GM12891 (cell line): Measurements from ENCODE around the gene PFKFB2.

ENCODE experiments used
- PAX5 ChIP-seq: IDR thresholded peaks from 2 replicates; pipeline ENCODE4 v1.6.1; 2011; ENCODE audit warnings: low read length, moderate library complexity, mild to moderate bottlenecking; ENCODE audit not compliant: insufficient read depth, severe bottlenecking
- POLR2A ChIP-seq: IDR thresholded peaks from 2 replicates; pipeline ENCODE4 v1.6.1; 2011; ENCODE audit warnings: low read depth, low read length, control low read depth
- POLR2AphosphoS5 ChIP-seq: IDR thresholded peaks from 2 replicates; pipeline ENCODE4 v1.6.1; 2011; ENCODE audit warnings: low read depth, low read length, control low read depth
- TAF1 ChIP-seq: IDR thresholded peaks from 2 replicates; pipeline ENCODE4 v1.6.1; 2011; ENCODE audit warnings: low read depth, low read length, control low read depth

DNA sequence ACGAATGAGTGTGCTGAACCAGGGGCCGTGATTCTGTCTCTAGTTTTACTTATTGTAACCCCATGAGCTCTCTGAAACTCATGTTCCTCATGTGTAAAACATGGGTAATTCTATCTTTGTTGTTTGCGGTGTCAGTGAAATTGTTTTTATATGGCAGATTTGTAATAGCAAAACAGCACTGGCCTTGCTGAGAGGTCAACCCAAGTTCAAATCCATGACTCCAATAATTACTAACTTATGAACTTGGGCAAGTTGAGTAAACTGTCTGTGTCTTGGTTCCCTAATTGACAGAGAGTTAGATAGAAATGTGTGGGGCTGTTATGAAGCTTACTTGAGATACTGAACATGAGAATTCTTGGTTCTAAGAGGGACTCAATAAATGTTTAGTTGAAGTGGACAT, 38.3 kb upstream of the PFKFB2 start:
- no peak for TF ChIP-seq POLR2AphosphoS5
- TF ChIP-seq POLR2A, result no peak
- TF ChIP-seq TAF1, result no peak
- no peak for TF ChIP-seq PAX5
